DND-41 (cell line): Measurements from ENCODE around the gene DTNBP1.
A peak's percentile ranks its signal among the peaks of the same experiment; 100 is the strongest.

Source experiments
- ATAC-seq: fragments of 200-7000 bp; cut with Tn5 transposase; 3 replicates; pipeline ENCODE4 v1.9.1; 2021; ENCODE audit warnings: low read depth; ENCODE audit not compliant: insufficient read depth
- DNase-seq: peaks from one replicate; pipeline ENCODE4 v3.0.0-alpha.2; 2020
- H2AFZ ChIP-seq: 2 replicates; pipeline ENCODE4 v1.6.0; 2012; ENCODE audit warnings: low read depth, low read length
- H3K27ac ChIP-seq: 2 replicates; pipeline ENCODE4 v1.5.1; 2012; ENCODE audit warnings: low read length, inconsistent platforms
- H3K27me3 ChIP-seq: fragments of 200-600 bp; sonication (generic); 2 replicates; pipeline ENCODE4 v1.6.0; 2012; ENCODE audit warnings: low read length, mild to moderate bottlenecking, inconsistent platforms; ENCODE audit not compliant: insufficient read depth, poor library complexity
- H3K36me3 ChIP-seq: 2 replicates; pipeline ENCODE4 v1.5.1; 2012; ENCODE audit warnings: low read length, inconsistent platforms; ENCODE audit not compliant: insufficient read depth
- H3K4me1 ChIP-seq: 2 replicates; pipeline ENCODE4 v1.5.1; 2012; ENCODE audit warnings: mild to moderate bottlenecking, low read length; ENCODE audit not compliant: insufficient read depth
- H3K4me2 ChIP-seq: 2 replicates; pipeline ENCODE4 v1.6.0; 2012; ENCODE audit warnings: mild to moderate bottlenecking, moderate library complexity, low read length, inconsistent platforms; ENCODE audit not compliant: insufficient read depth
- H3K4me3 ChIP-seq, 2 experiments: fragments of 200-600 bp in 1 of 2; shearing (Covaris generic) in 1 of 2; 2 replicates each; pipeline ENCODE4 v1.5.1; 2012 to 2016; ENCODE audit warnings: inconsistent platforms in 2 of 2, low read length in 2 of 2, mild to moderate bottlenecking in 2 of 2, low read depth in 1 of 2, moderate library complexity in 1 of 2
- H3K79me2 ChIP-seq: 2 replicates; pipeline ENCODE4 v1.6.0; 2012; ENCODE audit warnings: low read length, inconsistent platforms; ENCODE audit not compliant: insufficient read depth
- H3K9ac ChIP-seq: 2 replicates; pipeline ENCODE4 v1.6.0; 2012; ENCODE audit warnings: low read depth, mild to moderate bottlenecking, inconsistent platforms, low read length, moderate library complexity
- H3K9me3 ChIP-seq: 2 replicates; pipeline ENCODE4 v1.5.1; 2012; ENCODE audit warnings: low read length, moderate library complexity, mild to moderate bottlenecking, inconsistent platforms; ENCODE audit not compliant: insufficient read depth, severe bottlenecking
- H4K20me1 ChIP-seq: 2 replicates; pipeline ENCODE4 v1.6.0; 2012; ENCODE audit warnings: low read length; ENCODE audit not compliant: insufficient read depth
- EZH2 ChIP-seq: IDR thresholded peaks from 3 replicates; pipeline ENCODE4 v1.6.1; 2012; ENCODE audit warnings: borderline replicate concordance, low read depth, mild to moderate bottlenecking, moderate library complexity, low read length, inconsistent platforms; ENCODE audit not compliant: severe bottlenecking
- TF ChIP-seq, protein P1 (sequence below): IDR thresholded peaks from 2 replicates; pipeline ENCODE4 v1.5.1; 2012; ENCODE audit warnings: borderline replicate concordance, low read length, moderate library complexity, mild to moderate bottlenecking; ENCODE audit not compliant: poor library complexity, severe bottlenecking; ENCODE audit errors: extremely low read depth

Gene DTNBP1

GRCh38 chr6:15553736-15554294, 109.0 kb downstream of the DTNBP1 start:
- Histone ChIP-seq H3K4me2 (no peak overlapping the region), H3K9ac (no peak overlapping the region), H3K27ac (no peak overlapping the region), H4K20me1 (peaks cover 14% of the 10 kb centered on the region), H3K79me2 (peaks cover 13% of the 10 kb centered on the region), H3K4me3 (no peak overlapping the region), H3K9me3 (no peaks in the 10 kb centered on the region), H3K4me1 (peaks cover 11% of the 10 kb centered on the region), H3K36me3 (no peaks in the 10 kb centered on the region), H3K27me3 (no peaks in the 10 kb centered on the region), H2AFZ (no peak overlapping the region)
- no peak for ATAC-seq
- TF ChIP-seq, protein P1, sequence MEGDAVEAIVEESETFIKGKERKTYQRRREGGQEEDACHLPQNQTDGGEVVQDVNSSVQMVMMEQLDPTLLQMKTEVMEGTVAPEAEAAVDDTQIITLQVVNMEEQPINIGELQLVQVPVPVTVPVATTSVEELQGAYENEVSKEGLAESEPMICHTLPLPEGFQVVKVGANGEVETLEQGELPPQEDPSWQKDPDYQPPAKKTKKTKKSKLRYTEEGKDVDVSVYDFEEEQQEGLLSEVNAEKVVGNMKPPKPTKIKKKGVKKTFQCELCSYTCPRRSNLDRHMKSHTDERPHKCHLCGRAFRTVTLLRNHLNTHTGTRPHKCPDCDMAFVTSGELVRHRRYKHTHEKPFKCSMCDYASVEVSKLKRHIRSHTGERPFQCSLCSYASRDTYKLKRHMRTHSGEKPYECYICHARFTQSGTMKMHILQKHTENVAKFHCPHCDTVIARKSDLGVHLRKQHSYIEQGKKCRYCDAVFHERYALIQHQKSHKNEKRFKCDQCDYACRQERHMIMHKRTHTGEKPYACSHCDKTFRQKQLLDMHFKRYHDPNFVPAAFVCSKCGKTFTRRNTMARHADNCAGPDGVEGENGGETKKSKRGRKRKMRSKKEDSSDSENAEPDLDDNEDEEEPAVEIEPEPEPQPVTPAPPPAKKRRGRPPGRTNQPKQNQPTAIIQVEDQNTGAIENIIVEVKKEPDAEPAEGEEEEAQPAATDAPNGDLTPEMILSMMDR: no peak
- TF ChIP-seq EZH2: no peak
- no peak for DNase-seq

- H3K27me3 ChIP-seq: no peaks in the 10 kb centered on the region
- H3K27ac ChIP-seq: no peak overlapping the region
- no peak for TF ChIP-seq EZH2
- ATAC-seq: no peak
- no peak overlapping the region for H3K4me2 ChIP-seq
- H4K20me1 ChIP-seq: peaks cover 14% of the 10 kb centered on the region
- H3K79me2 ChIP-seq: peaks cover 16% of the 10 kb centered on the region
- no peak overlapping the region for H2AFZ ChIP-seq
- no peaks in the 10 kb centered on the region for H3K36me3 ChIP-seq
- H3K4me3 ChIP-seq: no peak overlapping the region
- H3K9me3 ChIP-seq: no peaks in the 10 kb centered on the region
- H3K4me1 ChIP-seq: peaks cover 11% of the 10 kb centered on the region
- no peak overlapping the region for H3K9ac ChIP-seq
- DNase-seq: no peak
Observed at GRCh38 chr6:15553031-15553430, 109.8 kb downstream of the DTNBP1 start.

DNA sequence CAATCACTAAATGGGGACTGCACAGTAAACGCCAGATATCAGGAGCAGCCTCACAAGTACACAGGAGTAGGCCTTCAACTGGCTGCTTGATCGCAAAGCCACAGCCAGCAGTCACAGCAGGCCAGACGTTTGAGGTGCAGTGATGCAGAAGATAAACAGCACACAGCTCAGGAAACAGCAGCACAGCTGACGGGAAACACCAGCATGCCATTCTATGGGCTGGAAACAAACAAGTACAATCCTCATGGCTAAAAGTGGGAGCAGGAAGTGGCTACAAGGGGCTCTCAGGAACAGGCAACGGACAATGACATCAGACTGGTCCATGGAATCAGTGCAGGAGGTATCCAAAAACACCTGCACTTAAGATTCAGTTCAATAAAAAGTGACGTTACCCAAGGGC, 111.0 kb downstream of the DTNBP1 start:
- no peak overlapping the region for H2AFZ ChIP-seq
- H3K4me3 ChIP-seq: no peak overlapping the region
- peaks cover 11% of the 10 kb centered on the region for H3K4me1 ChIP-seq
- ATAC-seq (peak; percentile 67; the same call in 2 of the 3 replicates), DNase-seq (peak; percentile 27)
- H3K27me3 ChIP-seq: no peaks in the 10 kb centered on the region
- H3K79me2 ChIP-seq: peaks cover 22% of the 10 kb centered on the region
- H4K20me1 ChIP-seq: peaks cover 14% of the 10 kb centered on the region
- peak overlapping the region; percentile 38 for H3K27ac ChIP-seq
- no peak overlapping the region for H3K9ac ChIP-seq
- TF ChIP-seq, protein P1: no peak
- TF ChIP-seq EZH2: no peak
- H3K9me3 ChIP-seq: no peaks in the 10 kb centered on the region
- no peak overlapping the region for H3K4me2 ChIP-seq
- H3K36me3 ChIP-seq: no peaks in the 10 kb centered on the region

DNA sequence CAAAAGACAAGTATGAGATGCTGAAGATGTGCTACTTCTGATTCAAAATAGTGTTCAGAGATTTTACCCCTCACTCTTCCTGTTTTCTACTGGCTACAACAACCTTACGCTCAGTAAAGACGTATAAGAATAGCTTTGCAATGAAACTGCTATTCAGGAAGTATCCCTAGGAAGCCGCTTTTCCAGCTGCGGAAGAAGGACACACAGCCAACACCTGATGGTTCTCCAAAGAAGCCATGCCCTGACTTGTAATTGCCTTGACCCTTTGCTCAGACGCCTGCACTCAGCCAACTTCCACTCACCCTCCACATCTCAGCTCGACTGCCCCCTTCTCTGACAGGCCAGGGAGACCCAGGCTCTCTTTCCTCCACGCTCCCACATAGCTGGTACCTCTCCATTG, 111.6 kb downstream of the DTNBP1 start:
- no peak overlapping the region for H3K4me2 ChIP-seq
- H2AFZ ChIP-seq: no peak overlapping the region
- H3K4me3 ChIP-seq: no peak overlapping the region
- DNase-seq (no peak), ATAC-seq (no peak)
- no peak for TF ChIP-seq EZH2
- TF ChIP-seq, protein P1: no peak
- peaks cover 11% of the 10 kb centered on the region for H3K4me1 ChIP-seq
- H3K79me2 ChIP-seq: peaks cover 22% of the 10 kb centered on the region
- no peaks in the 10 kb centered on the region for H3K27me3 ChIP-seq
- H3K36me3 ChIP-seq: no peaks in the 10 kb centered on the region
- no peak overlapping the region for H3K9ac ChIP-seq
- H3K27ac ChIP-seq: peak overlapping the region; percentile 38
- no peaks in the 10 kb centered on the region for H3K9me3 ChIP-seq
- H4K20me1 ChIP-seq: peaks cover 14% of the 10 kb centered on the region
